Measurements from ENCODE around the gene SMAP1. TPM values are rescaled to one million over a fixed set of nuclear protein-coding genes. Genes with fewer than 3 reads are reported as not detected.

Gene SMAP1
- total RNA-seq, 2 donors from 2014 or later = 24.4 to 27.8 TPM

GRCh38 chr6:70857387-70858077 is 189.8 kb downstream of the SMAP1 start:
- intact Hi-C loops (cut with DNase I) = no loop called here
- ATAC-seq = no peak

GRCh38 chr6:70860045-70860444 is 192.4 kb downstream of the SMAP1 start:
- ATAC-seq (no peak), DNase-seq (no peak)
- intact Hi-C loops (cut with DNase I) = no loop called here

More at GRCh38 chr6:70857387-70858077, 189.8 kb downstream of the SMAP1 start:
- DNase-seq = no peak

- intact Hi-C loops (cut with DNase I) = no loop called here
- ATAC-seq (no peak), DNase-seq (no peak)
Measured at GRCh38 chr6:70860920-70861319, 193.2 kb downstream of the SMAP1 start.

GRCh38 chr6:70863343-70863742 is 195.7 kb downstream of the SMAP1 start:
- ATAC-seq = no peak
- intact Hi-C loops (cut with DNase I) = no loop called here
- DNase-seq = no peak

- DNase-seq (no peak), ATAC-seq (no peak)
- intact Hi-C loops (cut with DNase I) = no loop called here
Measured at GRCh38 chr6:70864401-70864800, 196.7 kb downstream of the SMAP1 start.

- no peak for DNase-seq
- intact Hi-C loops (cut with DNase I) = no loop called here
- ATAC-seq = no peak
Measured at GRCh38 chr6:70872469-70872868, 204.8 kb downstream of the SMAP1 start.

GRCh38 chr6:70874181-70874913 is 206.7 kb downstream of the SMAP1 start:
- DNase-seq = no peak
- intact Hi-C loops (cut with DNase I) = no loop called here
- ATAC-seq = no peak

GRCh38 chr6:70879496-70879895 is 211.8 kb downstream of the SMAP1 start:
- DNase-seq = no peak
- ATAC-seq = no peak
- intact Hi-C loops (cut with DNase I) = no loop called here

- DNase-seq (peak; percentile 53), ATAC-seq (peak; percentile 85 to 87)
- intact Hi-C loops (cut with DNase I) = loop anchor here (2.0 to 5.0 kb wide), 3 partner anchors 177 to 338 kb away; no protein-coding TSS in a partner anchor
Measured at GRCh38 chr6:70884074-70884983, 216.6 kb downstream of the SMAP1 start.

GRCh38 chr6:70886071-70886470 is 218.4 kb downstream of the SMAP1 start:
- no peak for DNase-seq
- ATAC-seq = no peak
- intact Hi-C loops (cut with DNase I) = no loop called here

GRCh38 chr6:70886661-70887060 is 219.0 kb downstream of the SMAP1 start:
- ATAC-seq (no peak), DNase-seq (no peak)
- intact Hi-C loops (cut with DNase I) = no loop called here

- intact Hi-C loops (cut with DNase I) = no loop called here
- DNase-seq (no peak), ATAC-seq (no peak)
Measured at GRCh38 chr6:70889270-70889669, 221.6 kb downstream of the SMAP1 start.

- no peak for DNase-seq
- intact Hi-C loops (cut with DNase I) = no loop called here
- ATAC-seq = no peak
Measured at GRCh38 chr6:70894001-70894400, 226.3 kb downstream of the SMAP1 start.

- peak in 1 of 2 donors; percentile 29 for ATAC-seq
Measured at GRCh38 chr6:70900047-70900446, 232.4 kb downstream of the SMAP1 start.

GRCh38 chr6:70901324-70901723 is 233.6 kb downstream of the SMAP1 start:
- ATAC-seq = no peak
- intact Hi-C loops (cut with DNase I) = no loop called here
- DNase-seq = no peak

More at GRCh38 chr6:70900047-70900446, 232.4 kb downstream of the SMAP1 start:
- intact Hi-C loops (cut with DNase I) = no loop called here
- no peak for DNase-seq

- intact Hi-C loops (cut with DNase I) = no loop called here
- ATAC-seq = no peak
- DNase-seq = no peak
Measured at GRCh38 chr6:70903665-70904452, 236.2 kb downstream of the SMAP1 start.

GRCh38 chr6:70905742-70906141 is 238.1 kb downstream of the SMAP1 start:
- intact Hi-C loops (cut with DNase I) = no loop called here
- ATAC-seq = peak in 1 of 2 donors; percentile 53
- no peak for DNase-seq

All from left cardiac atrium (tissue), 4 donors.